Mesodermal cell (in vitro differentiated cells): Measurements from ENCODE around the gene MTHFD1L.
"Not testable (repeated sequence)": the region's sequence is repeated elsewhere in the genome, so short reads cannot be mapped to it uniquely, and the experiment has no call there.

Experiments used
- H3K27ac ChIP-seq: 2 replicates; pipeline ENCODE4 v1.7.0; 2013; ENCODE audit warnings: mild to moderate bottlenecking, low read depth, low read length, moderate library complexity; ENCODE audit not compliant: severe bottlenecking
- H3K36me3 ChIP-seq: 2 replicates; pipeline ENCODE4 v1.7.1; 2013; ENCODE audit warnings: mild to moderate bottlenecking, low read length, moderate library complexity; ENCODE audit not compliant: control insufficient read depth, insufficient read depth
- H3K4me1 ChIP-seq: one replicate; pipeline ENCODE4 v1.7.1; 2013; ENCODE audit warnings: mild to moderate bottlenecking, low read length; ENCODE audit not compliant: insufficient read depth, control insufficient read depth, poor library complexity, severe bottlenecking
- H3K4me3 ChIP-seq: 2 replicates; pipeline ENCODE4 v1.7.0; 2013; ENCODE audit warnings: low read length, control low read depth, mild to moderate bottlenecking; ENCODE audit not compliant: insufficient read depth, poor library complexity, severe bottlenecking; ENCODE audit errors: extremely low read depth
- H3K9me3 ChIP-seq: 2 replicates; pipeline ENCODE4 v1.7.1; 2013; ENCODE audit warnings: mild to moderate bottlenecking, low read length, moderate library complexity; ENCODE audit not compliant: control insufficient read depth
- WGBS, 2 experiments: methylation state at CpG; one replicate each; pipeline ENCODE4 v1.1.5; 2013; ENCODE audit warnings: missing lambda C conversion rate in 2 of 2; ENCODE audit not compliant: insufficient coverage in 2 of 2; 5-methylcytosine and 5-hydroxymethylcytosine counted together

Gene MTHFD1L

DNA sequence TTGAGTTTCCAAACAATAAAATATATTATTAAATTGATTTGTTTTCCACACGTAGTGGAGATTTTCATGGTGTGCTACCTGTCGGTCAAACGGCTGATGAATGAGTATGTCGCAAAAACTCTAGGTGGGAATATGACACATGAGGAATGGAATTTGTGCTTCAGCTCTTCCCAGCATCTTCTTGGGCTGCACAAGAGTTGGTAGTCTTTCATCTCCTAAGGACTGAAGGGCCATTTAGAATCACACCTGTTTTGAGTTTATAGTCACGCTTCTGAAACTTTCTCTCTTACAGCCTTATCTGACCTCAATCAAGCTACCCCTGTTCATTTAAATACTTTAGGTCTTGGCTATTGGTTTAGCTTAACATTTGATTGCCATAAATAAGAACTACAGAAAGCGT lies 216.6 kb downstream of the MTHFD1L start:
- Histone ChIP-seq H3K9me3 (peaks cover 4% of the 10 kb centered on the region), H3K4me1 (no peaks in the 10 kb centered on the region), H3K4me3 (no peak overlapping the region), H3K36me3 (peaks cover 24% of the 10 kb centered on the region), H3K27ac (no peak overlapping the region)
- WGBS, 2 experiments = 72 to 89% methylated on average over 3 to 4 of the region's 6 CpGs

DNA sequence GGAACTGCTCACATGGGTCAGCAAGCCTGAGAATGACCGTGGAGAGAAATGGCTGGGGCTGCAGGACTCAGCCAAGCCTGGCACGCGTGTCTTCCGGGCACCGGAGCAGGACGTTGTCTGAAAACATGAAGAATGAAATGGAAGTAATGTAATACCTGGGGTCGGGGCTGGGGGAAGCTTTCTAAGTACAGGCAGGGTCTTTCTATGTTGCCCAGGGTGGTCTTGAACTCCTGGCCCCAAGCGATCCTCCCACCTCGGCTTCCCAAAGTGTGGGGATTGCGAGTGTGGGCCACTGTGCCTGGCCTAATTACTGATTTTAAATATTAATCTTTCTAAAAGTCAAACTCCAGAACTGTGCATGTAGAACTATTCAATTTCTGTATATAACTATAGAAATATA lies 218.8 kb downstream of the MTHFD1L start:
- Histone ChIP-seq H3K4me1 (no peaks in the 10 kb centered on the region), H3K27ac (no peak overlapping the region), H3K9me3 (no peaks in the 10 kb centered on the region), H3K36me3 (peaks cover 26% of the 10 kb centered on the region), H3K4me3 (no peak overlapping the region)
- WGBS, 2 experiments = 92 to 96% methylated on average over 3 to 7 of the region's 10 CpGs

DNA sequence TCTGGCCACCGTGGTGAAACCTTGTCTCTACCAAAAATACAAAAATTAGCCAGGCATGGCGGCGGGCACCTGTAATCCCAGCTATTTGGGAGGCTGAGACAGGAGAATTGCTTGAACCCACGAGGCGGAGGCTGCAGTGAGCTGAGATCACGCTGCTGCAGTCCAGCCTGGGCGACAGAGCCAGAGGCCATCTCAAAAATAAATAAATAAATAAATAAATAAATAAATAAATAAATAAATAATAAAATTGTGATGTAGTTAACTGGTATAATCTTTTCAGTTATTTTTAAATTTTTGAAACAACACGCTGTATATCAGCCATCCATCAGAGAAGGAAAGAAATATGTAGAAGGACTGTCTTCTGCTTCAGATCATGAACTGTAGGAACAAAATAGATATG lies 221.6 kb downstream of the MTHFD1L start:
- peaks cover 27% of the 10 kb centered on the region for H3K36me3 ChIP-seq
- not testable (repeated sequence) for H3K4me1 ChIP-seq, H3K9me3 ChIP-seq, H3K27ac ChIP-seq, H3K4me3 ChIP-seq
- WGBS, 2 experiments = 95 to 100% methylated on average over 3 of the region's 8 CpGs

DNA sequence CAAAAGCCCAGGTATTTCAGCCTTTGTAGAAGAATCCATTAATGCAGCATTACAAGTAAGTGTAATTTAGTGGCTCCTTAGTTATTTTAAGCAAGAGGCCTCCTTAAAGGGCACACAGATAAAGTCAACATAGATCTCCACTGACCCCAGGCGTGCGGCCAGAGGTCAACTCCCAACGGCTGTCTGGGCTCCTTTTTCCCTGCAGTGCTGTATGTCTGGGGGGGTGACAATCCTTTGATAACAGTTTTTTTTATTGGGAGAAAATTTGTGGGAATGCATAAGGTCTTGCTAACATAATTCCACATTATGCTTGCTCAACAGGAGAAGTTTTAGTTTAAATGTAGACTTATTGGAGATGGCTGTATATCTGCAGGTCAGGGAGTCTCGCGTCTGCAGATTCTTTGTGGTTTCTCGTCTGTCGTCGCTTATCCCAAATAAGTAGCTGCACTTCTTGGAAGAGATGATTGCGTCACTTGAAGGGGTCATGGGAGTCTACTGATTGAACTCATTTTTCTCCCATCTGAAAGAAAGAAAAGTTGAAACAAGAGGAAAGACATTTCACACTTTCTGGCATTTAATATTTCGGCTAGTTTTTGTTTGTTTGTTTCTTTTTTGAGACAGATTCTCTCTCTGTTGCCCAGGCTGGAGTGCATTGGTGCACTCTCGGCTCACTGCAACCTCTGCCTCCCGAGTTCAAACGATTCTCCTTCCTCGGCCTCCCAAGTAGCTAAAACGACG lies 222.5 kb downstream of the MTHFD1L start:
- peaks cover 36% of the 10 kb centered on the region for H3K36me3 ChIP-seq
- no peak overlapping the region for H3K27ac ChIP-seq
- no peak overlapping the region for H3K4me3 ChIP-seq
- WGBS, 2 experiments = 91 to 93% methylated on average over 3 to 7 of the region's 16 CpGs
- H3K4me1 ChIP-seq = no peaks in the 10 kb centered on the region
- no peaks in the 10 kb centered on the region for H3K9me3 ChIP-seq

DNA sequence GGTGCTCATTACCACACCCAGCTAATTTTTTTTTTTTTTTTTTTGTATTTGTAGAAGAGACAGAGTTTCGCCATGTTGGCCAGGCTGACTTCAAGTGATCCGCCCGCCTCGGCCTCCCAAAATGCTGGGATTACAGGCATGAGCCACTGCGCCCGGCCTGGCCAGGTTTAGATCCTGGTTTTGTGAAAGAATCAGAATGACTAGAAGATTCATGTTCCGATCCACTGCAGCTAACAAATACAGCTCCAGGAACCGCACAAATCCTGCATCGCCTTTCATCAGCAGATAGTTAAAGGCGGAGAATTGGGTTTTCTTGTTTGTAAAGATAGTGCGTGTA lies 223.1 kb downstream of the MTHFD1L start:
- Histone ChIP-seq H3K9me3 (no peaks in the 10 kb centered on the region), H3K4me3 (no peak overlapping the region), H3K36me3 (peaks cover 40% of the 10 kb centered on the region), H3K27ac (no peak overlapping the region), H3K4me1 (no peaks in the 10 kb centered on the region)
- whole genome bisulfite sequencing, 2 experiments = 95% methylated on average over 11 of the region's 11 CpGs

DNA sequence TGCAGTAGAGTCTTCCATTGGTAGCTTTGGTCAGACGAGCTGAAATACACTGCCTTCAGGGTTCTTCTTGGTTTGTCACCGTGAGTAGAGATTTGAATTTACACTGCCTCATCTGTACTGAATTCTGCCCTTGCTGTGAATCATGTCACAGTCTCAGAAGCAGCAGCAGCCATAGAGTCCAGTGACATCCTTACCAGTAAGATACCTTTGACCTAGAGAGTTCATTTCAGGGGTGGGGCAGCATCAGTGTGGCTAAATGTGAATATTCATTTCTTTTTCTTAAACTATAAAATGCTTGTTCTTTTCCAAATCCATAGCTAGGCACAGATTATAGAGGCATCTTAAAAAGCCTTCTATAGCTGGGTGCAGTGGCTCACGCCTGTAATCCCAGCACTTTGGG lies 223.5 kb downstream of the MTHFD1L start:
- no peaks in the 10 kb centered on the region for H3K9me3 ChIP-seq
- H3K4me1 ChIP-seq = no peaks in the 10 kb centered on the region
- H3K36me3 ChIP-seq = peaks cover 41% of the 10 kb centered on the region
- H3K27ac ChIP-seq = no peak overlapping the region
- no peak overlapping the region for H3K4me3 ChIP-seq
- 89 to 95% methylated on average over 2 of the region's 3 CpGs for WGBS, 2 experiments

DNA sequence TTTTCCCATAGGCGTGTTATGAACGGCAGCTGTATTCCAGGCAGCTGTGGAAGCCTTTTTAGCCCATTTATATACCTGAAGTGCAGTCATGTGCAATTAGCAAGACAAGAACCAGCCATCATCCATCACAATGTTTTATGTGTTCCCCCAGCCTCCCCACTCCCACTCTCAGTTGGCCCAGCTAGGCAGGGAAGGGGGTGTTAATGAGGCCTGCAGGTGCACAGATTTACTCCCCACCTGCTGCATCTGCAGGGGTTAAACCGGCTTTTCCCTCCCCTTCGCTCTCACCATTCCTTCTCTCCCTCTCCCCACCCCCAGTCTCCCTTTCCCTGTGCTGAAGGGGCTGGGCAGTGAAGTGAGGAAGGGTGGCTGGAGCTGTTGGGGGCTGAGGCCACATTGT lies 224.5 kb downstream of the MTHFD1L start:
- no peaks in the 10 kb centered on the region for H3K9me3 ChIP-seq
- H3K4me3 ChIP-seq = no peak overlapping the region
- peaks cover 41% of the 10 kb centered on the region for H3K36me3 ChIP-seq
- no peak overlapping the region for H3K27ac ChIP-seq
- no peaks in the 10 kb centered on the region for H3K4me1 ChIP-seq
- 90 to 94% methylated on average over 2 of the region's 4 CpGs for WGBS, 2 experiments

DNA sequence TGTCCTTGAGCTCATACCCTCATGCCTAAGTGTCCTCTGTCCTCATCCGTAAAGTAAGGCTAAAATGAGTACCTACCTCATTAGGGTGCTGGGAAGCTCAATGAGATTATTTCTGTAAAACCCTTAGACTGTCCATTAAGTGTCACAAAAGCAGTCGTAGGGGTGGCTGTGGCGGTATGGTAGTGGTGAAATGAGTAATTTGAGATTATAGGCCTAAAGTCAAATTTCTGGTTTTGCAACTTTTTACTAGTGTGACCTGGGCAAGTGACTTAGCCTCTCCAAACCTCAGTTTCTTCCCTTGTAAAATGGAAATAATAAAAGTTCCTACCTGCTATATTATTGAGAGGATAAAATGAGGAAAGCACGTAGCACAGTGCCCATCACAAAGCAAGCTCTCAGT lies 226.1 kb downstream of the MTHFD1L start:
- H3K4me3 ChIP-seq = no peak overlapping the region
- no peaks in the 10 kb centered on the region for H3K9me3 ChIP-seq
- no peak overlapping the region for H3K27ac ChIP-seq
- WGBS, 2 experiments = 100% methylated on average over 1 of the region's 4 CpGs; no CpG with 5 or more reads in 1 of the 2 experiments
- H3K4me1 ChIP-seq = no peaks in the 10 kb centered on the region
- H3K36me3 ChIP-seq = peaks cover 51% of the 10 kb centered on the region

DNA sequence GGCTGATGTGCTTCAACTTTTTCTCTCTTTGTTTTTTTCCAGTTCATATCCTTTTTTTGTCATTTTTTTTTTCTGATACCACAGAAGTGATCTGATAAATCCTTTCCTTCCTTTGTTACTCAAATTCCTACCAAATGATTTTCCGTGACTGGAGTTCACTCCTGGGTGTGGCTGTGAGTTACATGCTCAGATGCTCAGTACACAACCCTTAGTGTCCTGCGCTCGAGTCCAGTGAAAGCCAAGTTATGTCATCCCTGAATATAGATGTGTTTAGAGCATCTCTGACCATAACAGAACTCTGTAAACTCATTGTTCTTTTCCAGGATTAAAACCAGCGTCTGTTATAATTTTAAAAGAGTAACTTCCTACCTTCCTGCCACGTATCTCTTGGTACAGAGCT lies 227.1 kb downstream of the MTHFD1L start:
- WGBS, 2 experiments = 79 to 80% methylated on average over 1 to 2 of the region's 5 CpGs
- no peaks in the 10 kb centered on the region for H3K4me1 ChIP-seq
- H3K36me3 ChIP-seq = peaks cover 59% of the 10 kb centered on the region
- H3K27ac ChIP-seq = no peak overlapping the region
- H3K4me3 ChIP-seq = no peak overlapping the region
- H3K9me3 ChIP-seq = no peaks in the 10 kb centered on the region

DNA sequence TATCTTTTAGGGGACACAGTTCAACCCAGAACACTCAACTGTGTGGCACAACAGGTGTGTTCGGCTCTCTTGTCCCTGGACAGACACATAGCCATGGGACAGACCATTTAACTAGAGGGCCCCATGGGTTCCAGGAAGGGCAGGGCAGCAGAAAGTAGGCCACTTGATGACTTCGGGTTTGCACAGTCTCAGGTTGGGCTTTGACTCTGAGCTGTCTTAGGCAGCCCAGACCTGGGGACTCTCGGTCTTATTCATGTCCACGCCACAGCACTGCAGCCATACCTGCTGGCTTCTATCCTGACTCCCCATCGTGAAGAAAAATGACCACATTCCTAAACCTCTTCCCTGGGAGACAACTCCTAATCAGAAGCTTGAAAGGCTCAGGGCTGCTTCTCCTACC lies 228.2 kb downstream of the MTHFD1L start:
- Histone ChIP-seq H3K4me1 (no peaks in the 10 kb centered on the region), H3K27ac (no peak overlapping the region), H3K36me3 (peaks cover 62% of the 10 kb centered on the region), H3K9me3 (no peaks in the 10 kb centered on the region), H3K4me3 (no peak overlapping the region)
- WGBS, 2 experiments = 83 to 96% methylated on average over 5 of the region's 5 CpGs

DNA sequence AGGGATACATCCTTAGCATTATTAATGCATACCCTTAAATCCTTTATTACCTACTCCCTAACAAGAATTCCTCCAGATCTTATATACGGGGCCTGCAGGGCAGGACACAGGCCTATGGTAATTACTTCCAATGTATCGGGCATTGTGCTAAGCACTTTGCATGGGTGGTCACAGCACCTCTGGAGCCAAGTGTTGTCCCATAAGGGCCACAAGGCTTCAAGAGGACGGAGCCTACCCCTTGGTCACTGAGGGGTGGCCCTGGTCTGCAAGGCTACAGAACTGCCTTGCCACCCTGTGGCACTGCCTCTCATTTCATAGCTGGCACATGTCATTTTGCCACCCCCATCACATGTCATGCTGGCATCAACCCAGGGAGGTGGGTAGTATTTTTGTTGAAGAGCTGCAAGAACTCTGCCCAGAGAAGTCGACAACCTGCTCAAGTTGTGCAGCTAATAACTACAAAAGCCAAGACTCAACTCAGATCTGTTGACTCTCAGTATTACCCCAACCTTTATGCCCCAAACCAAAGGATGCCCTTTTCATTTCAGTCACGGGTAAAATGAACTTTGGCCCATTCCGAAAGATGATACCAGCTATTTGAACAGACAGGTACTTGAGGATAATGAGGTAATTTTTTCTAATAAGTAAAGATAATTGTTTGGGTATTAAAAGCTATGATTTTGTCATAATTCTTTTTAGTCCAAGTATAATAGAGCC lies 230.2 kb downstream of the MTHFD1L start:
- Histone ChIP-seq H3K4me3 (no peak overlapping the region), H3K36me3 (peaks cover 73% of the 10 kb centered on the region), H3K4me1 (no peaks in the 10 kb centered on the region), H3K27ac (no peak overlapping the region), H3K9me3 (no peaks in the 10 kb centered on the region)
- WGBS, 2 experiments = 96% methylated on average over 3 of the region's 6 CpGs
